GM18858 (cell line): ENCODE measurements around the gene ALDH16A1.
"Not testable (repeated sequence)": the region's sequence is repeated elsewhere in the genome, so short reads cannot be mapped to it uniquely, and the experiment has no call there.

ENCODE experiments used
- ATAC-seq: cut with Tn5 transposase; IDR thresholded peaks from one replicate; pipeline ENCODE4 v1.9.1; 2021; ENCODE audit not compliant: unreplicated experiment

The ALDH16A1 gene

DNA sequence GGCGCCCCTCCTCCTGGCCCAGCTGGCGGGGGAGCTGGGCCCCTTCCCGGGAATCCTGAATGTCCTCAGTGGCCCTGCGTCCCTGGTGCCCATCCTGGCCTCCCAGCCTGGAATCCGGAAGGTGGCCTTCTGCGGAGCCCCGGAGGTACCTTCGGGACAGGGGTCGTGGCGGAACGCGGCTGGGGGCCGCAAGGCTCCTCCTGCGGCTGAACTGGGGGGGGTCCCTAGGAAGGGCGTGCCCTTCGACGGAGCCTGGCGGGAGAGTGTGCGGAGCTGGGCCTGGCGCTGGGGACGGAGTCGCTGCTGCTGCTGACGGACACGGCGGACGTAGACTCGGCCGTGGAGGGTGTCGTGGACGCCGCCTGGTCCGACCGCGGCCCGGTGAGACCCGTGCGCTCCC lies 8.6 kb downstream of the ALDH16A1 start:
- ATAC-seq, result no peak

DNA sequence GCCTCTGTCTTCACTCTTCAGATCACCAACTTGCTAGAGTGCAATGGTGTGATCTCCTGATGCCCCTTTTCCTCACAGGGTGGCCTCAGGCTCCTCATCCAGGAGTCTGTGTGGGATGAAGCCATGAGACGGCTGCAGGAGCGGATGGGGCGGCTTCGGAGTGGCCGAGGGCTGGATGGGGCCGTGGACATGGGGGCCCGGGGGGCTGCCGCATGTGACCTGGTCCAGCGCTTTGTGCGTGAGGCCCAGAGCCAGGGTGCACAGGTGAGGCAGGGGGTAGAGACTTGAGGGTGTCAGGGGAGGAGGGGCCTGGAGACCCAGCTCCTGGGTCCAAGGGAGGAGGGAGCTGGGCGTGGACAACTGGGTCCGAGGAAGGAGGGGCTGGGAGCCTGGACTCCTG lies 9.5 kb downstream of the ALDH16A1 start:
- ATAC-seq, result no peak

GRCh38 chr19:49463960-49464740 lies 11.1 kb downstream of the ALDH16A1 start:
- ATAC-seq, result no peak

DNA sequence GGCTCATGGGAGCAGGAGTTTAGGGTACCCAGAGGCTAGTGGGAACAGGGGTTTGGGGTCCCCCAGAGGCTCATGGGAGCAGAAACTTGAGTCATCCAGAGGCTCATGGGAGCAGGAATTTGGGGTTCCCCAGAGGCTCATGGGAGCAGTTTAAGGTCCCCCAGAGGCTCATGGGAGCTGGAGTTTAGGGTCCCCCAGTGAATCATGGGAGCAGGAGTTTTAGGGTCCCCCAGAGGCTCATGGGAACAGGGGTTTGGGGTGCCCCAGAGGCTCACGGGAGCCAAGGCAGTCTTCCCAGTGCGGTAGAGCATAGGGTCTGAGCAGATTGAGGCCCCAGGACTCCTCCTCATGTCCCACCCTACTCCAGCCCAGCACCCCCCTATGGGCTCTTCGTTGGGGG lies 12.3 kb downstream of the ALDH16A1 start:
- no peak for ATAC-seq

DNA sequence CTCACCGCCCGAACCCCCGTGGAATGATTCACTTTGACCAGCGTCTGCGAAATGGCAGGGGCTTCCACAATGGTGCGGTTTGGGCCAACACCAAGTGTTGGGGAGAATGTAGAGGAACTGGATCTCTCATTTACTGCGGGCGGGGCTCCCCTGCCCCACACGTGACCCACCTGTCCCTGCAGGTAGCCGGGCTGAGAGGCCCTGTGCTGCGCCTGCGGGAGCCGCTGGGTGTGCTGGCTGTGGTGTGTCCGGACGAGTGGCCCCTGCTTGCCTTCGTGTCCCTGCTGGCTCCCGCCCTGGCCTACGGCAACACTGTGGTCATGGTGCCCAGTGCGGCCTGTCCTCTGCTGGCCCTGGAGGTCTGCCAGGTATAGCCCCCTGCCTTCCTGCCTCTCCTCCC lies 15.2 kb downstream of the ALDH16A1 start:
- no peak for ATAC-seq

DNA sequence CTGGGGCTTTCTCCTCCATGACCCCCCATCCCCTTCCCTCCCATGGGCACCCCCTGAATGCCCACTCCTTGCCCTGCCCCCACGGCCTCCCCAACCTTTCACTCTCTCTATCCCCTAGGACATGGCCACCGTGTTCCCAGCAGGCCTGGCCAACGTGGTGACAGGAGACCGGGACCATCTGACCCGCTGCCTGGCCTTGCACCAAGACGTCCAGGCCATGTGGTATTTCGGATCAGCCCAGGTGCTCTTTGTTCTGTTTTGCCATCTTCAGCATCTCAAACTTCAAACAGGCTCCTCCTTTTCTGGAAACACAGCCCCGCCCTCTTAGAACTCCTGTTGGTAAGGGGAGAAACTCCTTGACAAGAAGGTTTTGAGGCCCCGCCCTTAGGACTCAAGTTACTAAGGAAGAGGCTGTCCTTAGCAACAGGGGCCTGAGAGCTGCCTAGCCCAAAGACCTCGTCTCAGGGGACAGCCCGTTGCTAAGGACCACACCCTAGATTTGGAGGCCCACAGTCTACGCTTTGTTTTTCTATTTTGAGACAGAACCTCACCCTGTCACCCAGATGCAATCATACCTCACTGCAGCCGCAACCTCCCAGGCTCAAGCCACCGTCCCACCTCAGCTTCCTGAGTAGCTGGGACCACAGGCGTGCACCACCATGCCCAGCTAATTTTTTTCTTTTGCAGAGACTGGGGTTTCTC lies 15.9 kb downstream of the ALDH16A1 start:
- ATAC-seq, result no peak

DNA sequence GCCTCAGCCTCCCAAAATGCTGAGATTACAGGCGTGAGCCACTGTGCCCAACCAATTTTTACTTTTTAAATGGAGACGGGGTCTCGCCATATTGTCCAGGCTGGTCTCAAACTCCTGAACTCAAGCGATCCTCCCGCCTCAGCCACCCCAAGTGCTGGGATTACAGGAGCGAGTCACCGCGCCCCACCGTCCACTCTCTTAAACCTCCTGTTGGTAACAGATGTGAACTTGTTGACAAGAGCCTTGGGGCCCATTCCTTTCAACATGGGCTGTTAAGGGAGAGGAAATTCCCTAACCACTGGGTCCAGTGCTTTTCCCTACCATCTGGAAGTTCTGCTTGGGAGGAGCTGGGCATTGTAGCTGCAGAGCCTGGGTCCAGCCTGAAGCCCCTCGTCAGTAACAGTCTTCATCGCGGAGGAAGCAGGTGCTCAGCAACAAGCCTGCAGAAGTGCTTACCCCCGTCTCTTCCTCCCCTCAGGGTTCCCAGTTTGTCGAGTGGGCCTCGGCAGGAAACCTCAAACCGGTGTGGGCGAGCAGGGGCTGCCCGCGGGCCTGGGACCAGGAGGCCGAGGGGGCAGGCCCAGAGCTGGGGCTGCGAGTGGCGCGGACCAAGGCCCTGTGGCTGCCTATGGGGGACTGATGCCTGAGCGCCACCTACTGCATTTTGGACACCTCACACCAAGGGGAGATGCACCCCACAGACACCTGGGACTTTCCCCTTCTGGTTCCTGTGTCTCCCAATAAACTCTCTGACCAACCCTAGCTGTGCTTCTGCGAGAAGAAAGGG lies 17.0 kb downstream of the ALDH16A1 start:
- ATAC-seq, result no peak

GRCh38 chr19:49470615-49470978 lies 17.6 kb downstream of the ALDH16A1 start:
- no peak for ATAC-seq

DNA sequence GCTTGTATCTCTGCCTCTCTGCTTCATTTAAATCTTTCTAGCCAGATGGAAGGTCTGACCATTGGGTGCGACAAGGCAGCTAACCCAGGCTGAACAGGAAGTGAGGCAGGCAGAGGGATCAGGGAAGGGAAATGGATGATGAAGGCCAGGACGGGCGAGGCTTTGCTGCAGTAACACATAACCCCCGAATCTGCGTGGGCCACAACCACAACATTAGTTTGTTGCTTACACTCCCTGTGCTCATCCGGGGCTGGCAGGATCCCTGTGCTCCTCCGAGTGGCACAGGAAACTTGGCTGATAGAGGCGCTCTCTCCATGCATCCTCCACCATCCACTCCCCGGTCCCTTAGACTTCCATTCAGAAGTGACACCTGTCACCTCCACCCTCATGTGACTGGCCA lies 19.9 kb downstream of the ALDH16A1 start:
- ATAC-seq, result no peak

GRCh38 chr19:49473501-49473867 lies 20.5 kb downstream of the ALDH16A1 start:
- ATAC-seq, result not testable (repeated sequence)

- ATAC-seq, result no peak
These were observed 21.0 kb downstream of the ALDH16A1 start, which contains the start of gene FLT3LG for GRCh38 chr19:49473868-49474541. TSS of gene FLT3LG (plus strand) at chr19:49474215. CDS start at chr19:49474640, 425 bp downstream.

- no peak for ATAC-seq
These were observed 21.5 kb downstream of the ALDH16A1 start for GRCh38 chr19:49474542-49474924.

- no peak for ATAC-seq
These were observed 22.3 kb downstream of the ALDH16A1 start for GRCh38 chr19:49475191-49475917.

DNA sequence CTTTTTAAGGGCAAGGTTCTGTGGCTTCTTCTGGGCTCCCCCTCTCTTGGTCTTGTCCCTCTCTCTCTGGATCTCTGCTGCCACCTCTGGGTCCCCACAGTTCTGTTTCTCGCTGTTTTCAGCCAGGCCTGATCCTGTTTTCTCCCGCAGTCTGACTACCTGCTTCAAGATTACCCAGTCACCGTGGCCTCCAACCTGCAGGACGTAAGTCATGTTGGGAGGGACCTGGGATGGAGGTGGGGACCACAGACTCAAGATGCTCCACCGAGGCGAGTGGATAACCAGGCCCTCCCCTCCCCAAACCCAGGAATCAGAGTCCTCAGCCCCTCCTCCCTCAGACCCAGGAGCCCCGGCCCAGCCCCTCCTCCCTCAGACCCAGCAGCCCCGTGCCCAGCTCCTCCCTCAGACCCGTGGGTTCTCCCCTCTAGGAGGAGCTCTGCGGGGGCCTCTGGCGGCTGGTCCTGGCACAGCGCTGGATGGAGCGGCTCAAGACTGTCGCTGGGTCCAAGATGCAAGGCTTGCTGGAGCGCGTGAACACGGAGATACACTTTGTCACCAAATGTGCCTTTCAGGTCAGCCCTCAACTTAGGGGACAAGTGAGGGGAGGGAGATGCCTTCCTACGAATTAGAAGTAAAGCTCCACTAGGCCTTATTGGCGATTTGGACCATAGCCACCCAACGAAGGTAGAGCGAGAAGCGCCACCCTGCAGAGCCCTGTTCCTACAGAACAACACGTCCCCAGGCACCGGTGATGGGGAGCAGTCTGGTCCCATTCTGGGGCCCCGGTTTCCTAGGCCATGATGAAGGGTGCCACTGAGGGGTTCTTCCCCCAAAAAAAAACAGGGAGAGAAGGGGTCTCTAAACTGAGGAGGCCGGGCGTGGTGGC lies 23.2 kb downstream of the ALDH16A1 start:
- no peak for ATAC-seq

DNA sequence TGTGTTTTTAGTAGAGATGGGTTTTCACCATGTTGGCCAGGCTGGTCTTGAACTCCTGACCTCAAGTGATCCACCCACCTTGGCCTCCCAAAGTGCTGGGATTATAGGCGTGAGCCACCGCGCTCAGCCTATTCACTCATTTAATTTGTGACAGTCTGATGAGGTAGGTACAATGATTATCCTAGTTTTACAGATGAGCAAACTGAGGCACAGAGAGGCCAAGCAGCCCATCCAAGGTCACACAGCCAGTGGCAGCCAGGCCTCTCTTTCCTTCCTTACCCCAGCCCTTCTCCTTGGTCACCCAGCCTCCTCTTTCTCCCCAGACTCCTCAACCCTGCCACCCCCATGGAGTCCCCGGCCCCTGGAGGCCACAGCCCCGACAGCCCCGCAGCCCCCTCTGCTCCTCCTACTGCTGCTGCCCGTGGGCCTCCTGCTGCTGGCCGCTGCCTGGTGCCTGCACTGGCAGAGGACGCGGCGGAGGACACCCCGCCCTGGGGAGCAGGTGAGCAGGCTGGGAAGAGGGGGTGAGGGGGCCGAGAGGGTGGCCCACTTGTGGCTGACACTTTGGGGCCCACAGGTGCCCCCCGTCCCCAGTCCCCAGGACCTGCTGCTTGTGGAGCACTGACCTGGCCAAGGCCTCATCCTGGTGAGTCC lies 27.1 kb downstream of the ALDH16A1 start:
- ATAC-seq, result no peak

GRCh38 chr19:49481020-49481683 lies 28.1 kb downstream of the ALDH16A1 start:
- no peak for ATAC-seq

DNA sequence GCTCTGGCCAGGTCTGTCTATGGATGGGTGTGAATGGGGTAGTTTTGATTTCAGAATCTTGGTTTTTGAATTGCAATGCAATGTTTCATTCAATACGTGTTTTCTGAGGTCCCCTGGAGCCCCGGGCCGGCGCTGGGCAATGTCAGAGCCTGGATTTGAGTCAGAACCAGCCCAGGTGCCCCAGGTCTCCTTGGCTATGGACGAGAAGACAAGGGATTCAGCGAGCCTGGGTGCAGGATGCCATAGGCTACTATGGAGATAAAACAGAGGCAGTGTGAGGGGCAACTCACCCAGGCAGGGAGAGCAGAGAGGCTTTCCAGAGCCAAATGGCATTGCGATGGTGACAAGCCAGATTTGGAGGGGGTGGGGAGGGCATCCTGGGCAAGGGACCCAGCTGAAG lies 33.2 kb downstream of the ALDH16A1 start:
- no peak for ATAC-seq

DNA sequence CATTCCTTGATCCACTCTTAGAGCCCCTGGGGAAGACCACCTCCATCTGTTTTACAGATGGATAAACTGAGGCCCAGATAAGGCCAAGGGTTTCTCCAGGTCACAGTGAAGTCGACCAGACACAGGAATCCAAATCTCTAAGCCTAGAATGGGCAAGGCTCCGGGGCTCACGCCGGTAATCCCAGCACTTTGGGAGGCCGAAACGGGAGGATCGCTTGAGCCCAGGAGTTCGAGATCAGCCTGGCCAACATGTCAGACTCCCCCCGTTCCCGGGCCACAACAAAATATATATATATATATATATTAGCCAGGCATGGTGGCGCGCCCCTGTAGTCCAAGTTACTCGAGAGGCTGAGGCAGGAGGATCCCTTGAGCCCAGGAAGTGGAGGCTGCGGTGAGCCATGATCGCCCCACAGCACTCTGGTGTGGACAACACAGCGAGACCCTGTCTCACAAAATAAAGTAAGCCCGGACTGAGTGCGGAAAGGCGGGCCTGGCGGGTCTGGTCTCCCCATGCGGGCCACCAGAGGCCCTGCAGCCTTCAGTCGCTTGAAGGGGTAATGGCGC lies 33.8 kb downstream of the ALDH16A1 start:
- ATAC-seq, result no peak
